HG02852 (cell line): ENCODE results near the gene ANXA9.

Source experiments
- ATAC-seq: cut with Tn5 transposase; IDR thresholded peaks from one replicate; pipeline ENCODE4 v1.9.1; 2021; ENCODE audit warnings: mild to moderate bottlenecking, moderate library complexity; ENCODE audit not compliant: unreplicated experiment

The ANXA9 gene

DNA sequence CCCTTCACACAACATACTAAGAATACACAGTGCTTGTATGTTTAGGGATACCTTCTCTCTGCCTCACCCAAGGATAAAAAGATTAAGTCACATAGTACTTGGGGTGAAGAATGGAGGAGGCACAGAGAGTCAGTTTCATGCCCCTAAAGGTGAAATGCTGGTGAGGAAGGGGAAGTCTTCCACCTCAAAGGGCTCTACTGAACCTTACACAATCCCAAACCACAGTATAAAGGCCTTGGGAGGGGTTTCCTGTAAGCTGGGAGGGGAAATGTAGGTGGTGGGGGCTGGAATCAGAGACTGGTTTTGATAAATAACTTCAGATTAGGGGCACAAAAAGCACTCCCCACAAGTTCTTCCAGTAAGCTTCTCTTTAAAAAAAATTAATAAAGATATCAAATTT, 21.1 kb downstream of the ANXA9 start:
- no peak for ATAC-seq

DNA sequence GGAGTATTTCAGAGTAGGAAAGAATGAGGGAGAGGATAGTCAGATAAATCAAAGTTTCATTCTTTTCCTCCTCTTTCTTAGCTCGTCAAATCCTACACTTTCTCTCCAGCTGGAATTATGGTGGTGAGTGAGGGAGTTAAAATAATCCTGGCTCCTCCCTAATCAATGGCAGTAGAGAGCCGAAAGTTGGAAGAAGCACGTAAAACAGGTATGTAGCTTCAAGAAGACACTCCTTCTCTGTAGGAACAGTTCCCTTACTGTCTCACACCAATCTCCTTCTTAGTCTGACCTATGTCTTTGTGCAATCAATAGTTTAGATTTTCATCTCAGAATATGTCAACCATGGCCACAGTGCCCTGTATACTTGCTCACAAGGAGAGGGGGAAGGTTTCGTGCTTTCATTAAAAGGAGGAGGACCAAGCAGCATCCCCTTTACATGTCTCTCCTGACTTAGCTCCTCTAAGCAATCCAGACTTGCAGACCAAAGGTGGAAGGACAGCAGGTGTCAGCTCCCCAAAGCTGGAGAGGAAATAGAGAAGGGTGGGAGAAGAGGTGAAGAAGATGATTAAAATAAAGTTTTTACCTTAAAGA, 23.7 kb downstream of the ANXA9 start:
- no peak for ATAC-seq

DNA sequence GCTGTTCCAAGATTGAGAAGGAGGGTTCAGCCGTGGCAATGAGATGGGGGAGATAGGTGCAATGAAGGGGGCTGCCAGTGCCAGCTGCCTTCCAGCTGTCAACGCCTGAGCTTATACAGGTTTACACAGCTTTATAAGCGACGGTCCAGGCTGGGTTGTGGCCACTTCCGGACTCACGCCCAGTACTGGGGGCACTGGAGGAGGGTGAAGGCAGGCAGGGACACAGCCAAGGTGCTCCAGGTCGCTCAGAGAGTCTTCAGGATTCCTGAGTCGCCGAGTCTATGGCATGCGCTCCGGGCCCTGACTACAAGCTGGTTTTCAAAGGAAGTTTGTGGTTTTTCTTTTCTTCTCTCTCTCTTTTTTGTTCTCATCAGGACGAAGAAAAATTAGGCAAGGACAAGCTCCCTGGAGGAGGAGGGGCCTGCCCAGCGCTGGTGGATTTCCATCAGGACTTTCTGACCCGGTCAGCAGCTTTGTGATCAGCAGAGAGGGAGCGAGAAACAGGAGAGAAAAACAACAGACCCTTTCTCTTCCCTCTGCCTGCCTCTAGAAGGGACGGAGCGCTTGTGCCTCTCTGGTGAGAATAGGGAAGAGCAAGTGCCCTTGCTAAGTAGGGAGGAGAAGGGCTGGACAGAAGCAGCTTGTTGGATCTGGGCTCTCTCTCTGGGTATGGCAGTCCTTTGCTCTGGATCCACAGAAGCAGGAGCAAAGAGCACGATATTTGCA, 24.4 kb downstream of the ANXA9 start, which contains the start of gene MINDY1:
TSS of gene MINDY1 (minus strand) at position 576 of the 726 bp plus-strand sequence. CDS start 4,285 bp downstream, outside the sequence.
- ATAC-seq: no peak

DNA sequence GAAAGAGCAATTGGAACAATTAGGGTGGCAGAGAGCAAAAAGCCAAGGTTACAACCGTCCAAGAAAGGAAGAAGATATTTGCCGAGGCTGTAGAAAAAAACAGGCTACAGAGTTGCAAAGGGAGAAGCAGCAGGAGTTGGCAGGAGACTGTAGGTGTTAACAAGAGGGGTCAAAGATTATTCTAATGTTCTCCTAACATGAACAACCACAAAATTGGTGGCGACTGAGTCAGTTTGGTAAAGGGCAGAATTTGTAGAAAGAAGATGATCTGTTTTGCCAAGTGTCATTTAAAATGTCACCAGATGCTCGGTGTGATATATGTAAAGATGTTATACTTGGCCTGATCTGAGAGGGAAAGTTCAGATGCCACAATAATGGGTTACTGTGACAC, 25.8 kb downstream of the ANXA9 start:
- ATAC-seq: no peak

DNA sequence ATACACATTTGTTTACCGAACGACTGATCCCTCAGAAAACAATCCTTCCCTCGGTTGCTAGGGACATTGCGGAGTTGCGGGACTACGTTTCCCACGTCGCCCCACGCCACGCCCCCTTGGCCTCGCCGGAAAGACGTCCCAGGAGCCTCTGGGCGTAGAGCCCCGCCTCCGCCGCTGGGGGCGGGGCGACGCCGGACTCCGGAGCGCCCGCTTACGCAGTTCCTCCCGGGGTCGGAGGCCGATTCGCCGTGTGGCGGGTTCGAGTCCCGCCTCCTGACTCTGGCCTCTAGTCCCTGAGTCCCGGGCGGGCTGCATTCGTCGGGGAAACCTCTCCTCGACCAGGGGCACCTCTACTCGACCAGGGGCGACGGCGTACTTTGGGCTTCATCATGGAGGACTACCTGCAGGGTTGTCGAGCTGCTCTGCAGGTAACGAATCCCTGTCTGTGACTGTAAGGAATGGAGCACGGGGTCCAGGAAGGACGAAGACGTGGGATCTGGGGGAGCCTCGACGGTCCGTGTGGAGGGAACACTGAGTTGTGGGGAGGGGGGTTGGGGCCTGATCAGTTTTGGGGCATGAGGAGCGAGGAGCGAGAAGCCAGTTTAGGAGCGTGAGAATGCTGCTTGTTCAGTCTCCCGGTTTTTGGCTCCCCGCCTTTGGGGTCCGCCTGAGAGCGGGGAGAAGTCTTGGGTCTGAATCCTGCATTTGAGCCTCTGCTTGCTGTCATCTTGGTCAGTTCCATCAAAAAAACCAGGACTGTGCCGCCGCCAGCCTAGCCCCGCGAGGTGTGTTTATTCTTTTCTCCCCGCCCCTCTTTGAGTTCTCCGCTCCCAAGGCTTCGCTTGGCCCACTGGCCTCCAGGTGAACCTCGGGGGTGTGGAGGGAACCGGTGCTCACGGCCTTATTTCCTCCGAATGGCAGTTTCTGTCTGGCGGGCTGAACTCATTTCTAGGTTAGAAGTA, 26.4 kb downstream of the ANXA9 start, which contains the start of gene PRUNE1:
TSS of gene PRUNE1 (plus strand) at position 206 of the 962 bp plus-strand sequence. CDS start at position 390, 184 bp downstream.
- peak; percentile 61 for ATAC-seq

DNA sequence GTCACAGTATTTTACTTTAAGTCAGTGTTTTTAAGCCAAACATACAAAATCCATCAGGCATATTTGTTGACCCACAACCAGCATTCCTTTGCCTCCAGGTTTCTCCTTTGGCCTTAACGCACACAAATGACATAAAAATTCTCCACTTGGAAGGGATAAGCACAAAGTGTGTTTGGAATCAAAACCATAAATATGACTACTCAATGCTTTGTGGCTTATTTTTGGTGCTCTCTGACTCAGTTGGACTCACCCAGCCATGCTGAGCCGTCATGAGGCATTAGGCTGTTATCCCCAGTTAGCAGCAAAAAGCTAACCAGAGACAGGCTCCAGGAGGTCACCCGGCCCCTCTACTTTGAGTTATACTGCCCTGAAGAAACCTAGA, 27.1 kb downstream of the ANXA9 start:
- ATAC-seq: no peak

DNA sequence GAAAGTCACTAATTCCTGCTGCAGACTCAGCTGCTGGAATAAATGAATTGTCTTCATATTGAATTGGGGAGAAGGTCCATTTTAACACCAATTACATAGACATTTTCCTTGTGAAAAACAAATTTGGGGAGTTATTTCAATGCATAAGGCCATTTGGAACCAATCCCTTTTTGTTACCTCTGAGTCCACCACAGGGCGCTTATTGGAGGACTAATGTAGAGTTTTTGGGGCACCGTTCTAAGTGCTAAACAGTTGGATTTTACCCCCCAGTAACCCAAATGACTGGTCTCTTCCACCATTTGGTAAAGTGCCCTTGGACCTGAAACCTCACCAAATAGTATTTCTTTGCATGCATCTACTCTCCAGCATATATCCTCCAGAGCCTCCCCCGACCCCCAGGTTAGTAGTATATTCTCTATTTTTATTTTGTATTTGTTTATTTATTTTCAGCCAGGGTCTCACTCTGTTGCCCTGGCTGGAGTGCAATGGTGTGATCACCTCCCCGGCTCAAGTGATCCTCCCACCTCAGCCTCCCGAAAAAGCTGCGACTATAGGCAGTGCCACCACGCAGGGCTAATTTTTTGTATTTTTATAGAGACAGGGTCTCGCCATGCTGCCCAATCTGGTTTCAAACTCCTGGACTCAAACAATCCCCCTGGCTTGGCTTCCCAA, 27.7 kb downstream of the ANXA9 start:
- ATAC-seq: no peak

DNA sequence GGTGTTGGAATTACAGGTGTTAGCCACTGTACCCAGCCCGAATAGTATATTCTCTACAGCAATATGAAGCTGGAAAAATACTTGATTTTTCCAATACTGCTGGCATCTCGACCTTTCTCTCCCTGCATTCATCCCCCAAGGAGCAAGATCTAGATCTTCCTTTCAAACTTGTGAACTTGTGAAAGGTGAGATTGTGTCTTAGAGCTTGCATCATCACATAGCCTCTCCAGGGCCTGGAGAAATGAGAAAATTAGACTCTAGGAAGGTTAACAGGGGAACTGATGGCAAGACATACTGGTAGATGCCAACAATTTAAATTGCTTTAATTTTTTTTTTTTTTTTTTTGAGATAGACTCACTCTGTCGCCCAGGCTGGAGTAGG, 28.2 kb downstream of the ANXA9 start:
- ATAC-seq: no peak

DNA sequence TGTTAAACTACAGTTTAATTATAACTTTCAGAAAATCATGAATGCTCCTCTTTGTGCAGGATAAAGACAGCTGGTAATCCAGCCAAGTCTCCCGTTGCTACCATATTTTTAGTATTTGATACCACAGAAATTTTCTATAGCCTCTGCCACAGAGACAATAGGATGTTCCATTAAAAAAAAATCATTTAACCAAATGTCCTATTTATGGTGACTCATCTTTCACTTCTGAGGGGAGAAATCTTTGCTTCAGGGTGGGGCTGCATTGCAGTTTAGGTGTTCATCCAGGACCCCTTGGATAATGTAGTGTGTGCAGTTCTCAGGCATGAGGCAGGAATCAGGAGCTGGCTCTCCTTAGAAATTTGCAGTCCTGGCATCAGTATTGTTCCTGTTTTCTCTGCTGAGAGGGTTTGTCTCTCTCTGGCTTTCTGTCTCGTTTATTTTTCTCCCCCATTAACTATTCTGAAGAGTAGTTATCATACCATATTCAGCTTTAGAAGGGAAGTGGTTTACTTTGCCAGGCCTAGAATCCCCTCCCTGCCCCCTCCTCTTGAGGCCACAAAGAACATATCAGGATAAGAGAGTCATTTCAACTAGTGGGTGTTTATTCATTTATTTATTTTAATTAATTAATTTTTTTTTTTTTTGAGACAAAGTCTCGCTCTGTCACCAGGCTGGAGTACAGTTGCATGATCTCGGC, 29.2 kb downstream of the ANXA9 start:
- ATAC-seq: no peak

DNA sequence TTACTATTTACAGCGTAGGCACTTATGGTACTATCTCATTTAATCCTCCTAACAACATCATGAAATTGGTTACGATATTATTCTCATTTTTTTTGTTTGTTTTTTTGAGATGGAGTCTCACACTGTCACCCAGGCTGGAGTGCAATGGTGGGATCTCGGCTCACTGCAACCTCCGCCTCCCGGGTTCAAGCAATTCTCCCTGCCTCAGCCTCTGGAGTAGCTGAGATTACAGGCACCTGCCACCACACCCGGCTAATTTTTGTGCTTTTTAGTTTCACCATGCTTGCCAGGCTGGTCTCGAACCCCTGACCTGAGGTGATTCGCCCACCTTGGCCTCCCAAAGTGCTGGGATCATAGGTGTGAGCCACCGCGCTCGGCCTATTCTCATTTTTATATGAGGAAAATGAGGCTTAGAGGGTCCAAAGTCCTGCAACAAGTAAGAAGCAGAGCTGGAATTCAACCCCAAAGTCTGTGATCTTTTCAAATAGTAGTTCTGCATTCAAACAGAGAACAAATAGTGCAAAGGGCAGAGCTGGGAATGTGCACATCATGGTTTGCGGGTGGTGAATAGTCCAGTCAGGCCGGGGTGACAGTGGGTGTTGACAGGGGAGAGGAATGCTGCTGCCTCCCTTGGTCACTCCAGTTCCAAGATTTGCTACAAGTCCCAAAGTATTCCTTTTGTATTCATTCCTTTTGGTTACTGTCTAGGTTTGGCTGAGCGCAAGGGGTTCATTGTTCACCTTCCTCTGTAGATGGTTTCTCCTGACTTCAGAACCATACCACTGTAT, 30.8 kb downstream of the ANXA9 start:
- ATAC-seq: no peak

DNA sequence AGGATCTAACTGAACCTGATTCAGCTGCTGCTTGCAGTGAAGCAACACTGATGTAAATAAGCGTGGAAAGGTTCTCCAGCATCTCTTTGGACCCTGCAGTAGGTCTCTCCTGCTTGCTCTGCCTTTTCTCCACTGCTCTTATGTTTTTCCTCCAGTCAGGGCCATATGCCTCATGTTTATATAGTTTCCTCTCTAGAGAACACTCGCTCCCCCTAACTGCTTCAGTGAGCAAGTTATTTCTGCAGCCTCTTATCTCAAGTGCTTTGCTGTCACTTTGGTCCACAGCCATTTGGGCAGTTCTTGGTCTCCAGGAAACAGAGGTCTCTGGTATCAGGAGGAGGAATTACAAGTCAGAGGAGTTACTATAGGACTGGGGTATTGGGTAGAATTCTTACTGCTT, 31.4 kb downstream of the ANXA9 start:
- no peak for ATAC-seq

DNA sequence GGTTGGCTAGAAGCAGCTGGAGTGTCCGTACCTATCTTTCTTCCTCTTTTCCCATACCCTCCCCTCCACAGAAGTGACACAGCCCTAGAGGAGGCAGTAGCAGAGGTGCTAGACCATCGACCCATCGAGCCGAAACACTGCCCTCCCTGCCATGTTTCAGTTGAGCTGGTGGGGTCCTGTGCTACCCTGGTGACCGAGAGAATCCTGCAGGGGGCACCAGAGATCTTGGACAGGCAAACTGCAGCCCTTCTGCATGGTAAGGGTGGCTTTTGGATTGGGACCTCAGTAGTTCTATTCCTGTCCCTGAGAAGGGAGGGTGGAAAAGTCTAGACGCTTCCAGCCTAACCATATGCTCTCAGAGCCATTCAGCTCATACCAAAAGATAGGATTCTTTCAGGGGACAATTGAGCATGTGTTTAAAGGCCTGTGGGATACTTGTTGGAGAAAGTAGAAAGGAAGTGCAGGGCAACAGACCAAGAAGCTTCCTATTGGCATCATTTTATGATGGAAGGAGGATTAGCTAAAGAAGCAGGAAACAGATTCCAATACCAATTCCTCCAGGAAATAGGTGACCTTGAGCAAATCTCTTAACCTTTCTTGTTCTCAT, 42.6 kb downstream of the ANXA9 start:
- ATAC-seq: no peak

DNA sequence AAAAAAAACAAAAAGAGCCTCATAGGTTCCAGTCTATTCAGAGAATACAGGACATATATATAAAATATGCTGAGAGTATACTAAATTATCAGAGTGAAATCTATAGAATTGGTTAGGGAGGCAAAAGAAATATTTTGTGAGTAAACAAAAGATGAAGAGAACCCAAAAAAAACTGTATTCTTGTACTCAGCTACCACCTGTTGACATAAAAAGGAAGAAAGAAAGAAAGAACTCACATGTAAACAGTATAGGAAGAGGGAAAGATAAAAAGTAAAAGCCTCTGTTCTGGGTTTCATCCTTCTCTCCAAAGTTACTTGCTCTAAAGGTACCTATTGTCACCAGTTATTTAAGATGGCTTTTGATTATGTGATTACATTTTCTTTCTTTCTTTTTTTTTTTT, 44.4 kb downstream of the ANXA9 start:
- no peak for ATAC-seq

DNA sequence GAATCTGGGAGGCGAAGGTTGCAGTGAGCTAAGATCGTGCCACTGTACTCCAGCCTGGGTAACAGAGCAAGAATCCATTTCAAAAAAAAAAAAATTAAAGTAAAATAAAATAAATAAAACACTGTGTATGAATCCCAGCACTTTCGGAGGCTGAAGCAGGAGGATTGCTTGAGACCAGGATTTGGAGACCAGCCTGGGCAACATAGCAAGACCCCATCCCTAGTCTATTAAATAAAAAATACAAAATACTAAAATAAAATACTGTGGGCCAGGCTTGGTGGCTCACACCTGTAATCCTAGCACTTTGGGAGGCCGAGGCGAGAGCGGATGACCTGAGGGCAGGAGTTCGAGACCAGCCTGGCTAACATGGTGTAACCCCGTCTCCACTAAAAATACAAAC, 50.1 kb downstream of the ANXA9 start:
- ATAC-seq: no peak

DNA sequence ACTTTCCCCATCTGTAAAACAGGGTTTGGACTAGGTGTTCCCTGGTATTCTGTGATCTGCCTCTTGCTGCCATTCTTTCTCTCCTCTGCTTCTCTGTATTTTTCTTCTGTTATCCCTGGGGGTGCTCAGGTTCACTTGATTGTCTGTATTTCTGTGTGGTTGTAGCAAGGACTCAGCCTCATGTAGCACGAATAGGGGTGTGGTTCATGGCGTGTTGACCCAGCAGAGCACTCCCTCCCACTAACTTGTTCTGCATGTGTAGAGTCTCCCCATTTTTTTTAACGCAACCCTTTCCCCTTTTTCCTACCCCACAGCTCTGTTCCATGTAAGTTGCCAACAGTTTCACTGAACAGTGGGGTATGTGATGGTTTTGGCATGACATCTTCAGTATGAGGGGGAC, 53.1 kb downstream of the ANXA9 start:
- no peak for ATAC-seq

DNA sequence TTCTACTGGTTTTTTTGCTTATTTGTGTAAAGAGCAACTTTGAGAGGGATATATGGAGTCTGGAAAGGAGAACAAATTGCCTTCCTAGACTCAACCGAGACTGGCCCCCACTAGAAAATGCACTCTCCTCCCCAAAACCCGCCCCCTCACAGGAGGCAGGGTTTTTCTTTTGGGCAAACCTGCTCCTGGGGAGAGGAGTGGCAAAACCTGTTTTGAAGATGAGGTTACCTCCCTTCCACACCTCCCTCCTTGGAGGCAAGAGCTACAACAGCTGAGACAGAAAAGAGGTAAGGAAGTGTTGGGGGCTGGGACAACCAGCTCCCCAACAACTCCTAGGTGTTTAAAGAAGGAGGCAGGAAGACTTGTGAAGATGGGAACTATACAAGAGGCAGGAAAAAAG, 54.3 kb downstream of the ANXA9 start, which contains the start of gene BNIPL:
TSS of gene BNIPL (plus strand) at position 231 of the 400 bp plus-strand sequence. CDS start at position 371, 140 bp downstream.
- ATAC-seq: no peak

DNA sequence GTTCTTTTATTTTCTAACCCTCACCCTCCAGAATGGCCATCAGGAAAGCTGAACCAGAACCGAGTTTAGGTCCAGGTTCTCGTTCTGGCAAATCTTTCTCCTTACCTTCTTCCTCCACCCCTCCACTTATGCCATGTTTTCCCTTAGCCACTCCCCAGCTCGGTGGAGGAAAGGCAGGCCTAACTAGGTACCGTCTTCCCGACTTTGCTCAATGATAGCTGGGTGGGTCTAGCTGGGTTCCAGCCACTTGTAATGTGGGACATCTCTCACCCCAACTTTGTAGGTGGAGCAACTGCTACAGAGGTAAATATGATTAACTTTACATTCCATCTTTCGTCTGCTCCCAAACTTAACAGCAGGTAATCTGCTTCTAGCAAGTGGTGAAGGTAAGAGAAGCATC, 54.9 kb downstream of the ANXA9 start:
- no peak for ATAC-seq

DNA sequence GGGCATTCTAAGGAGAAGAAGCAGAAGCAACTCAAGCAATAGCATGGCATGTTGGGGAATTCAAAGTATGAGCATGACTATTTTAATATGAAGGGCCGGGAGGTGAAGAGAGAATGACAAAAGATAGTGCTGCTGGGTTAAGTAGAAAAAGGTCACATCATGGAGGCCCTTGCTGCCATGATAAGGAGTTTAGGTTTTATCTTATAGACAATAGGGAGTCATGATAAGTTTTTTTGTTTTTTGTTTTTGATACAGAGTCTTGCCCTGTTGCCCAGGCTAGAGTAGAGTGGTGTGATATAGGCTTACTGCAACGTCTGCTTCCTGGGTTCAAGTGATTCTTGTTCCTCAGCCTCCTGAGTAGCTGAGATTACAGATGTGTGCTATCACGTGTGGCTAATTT, 57.4 kb downstream of the ANXA9 start:
- ATAC-seq: no peak

DNA sequence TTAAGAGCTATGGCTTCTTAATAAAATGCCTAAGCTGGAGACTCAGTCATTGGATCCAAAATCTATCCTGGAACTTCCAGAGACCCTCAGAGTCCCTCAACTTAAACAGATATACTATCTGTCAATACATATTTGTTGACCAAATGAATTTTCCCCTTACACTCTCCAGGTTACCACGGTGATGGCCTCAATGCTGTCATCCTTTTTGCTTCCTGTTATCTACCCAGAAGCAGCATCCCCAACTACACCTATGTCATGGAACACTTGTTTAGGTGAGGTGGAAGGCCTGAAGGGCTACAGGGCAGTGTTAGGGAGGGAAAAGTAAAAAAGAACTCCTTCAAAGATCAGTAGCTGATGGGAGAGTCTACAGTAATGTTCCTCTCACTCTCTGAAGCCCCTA, 61.1 kb downstream of the ANXA9 start:
- no peak for ATAC-seq
